Renal pelvis (tissue), 12 donors: ENCODE results near the gene FAM228A. TPM values are rescaled to one million over a fixed set of nuclear protein-coding genes. Genes with fewer than 3 reads are reported as not detected.
"Not testable (repeated sequence)": the region's sequence is repeated elsewhere in the genome, so short reads cannot be mapped to it uniquely, and the experiment has no call there.

Experiments
- DNase-seq: peaks from one replicate; pipeline ENCODE4 v3.0.0-alpha.2; 2013
- long read RNA-seq, 16 experiments: transcript quantifications; one replicate each; lab custom pipeline, GENCODE V29; 2026
- polyA plus RNA-seq, 3 donors: library from polyadenylated mRNA; unstranded; fragments of 120-200 nt; gene quantifications; one replicate each; pipeline ENCODE4 v1.2.1, GENCODE V29; 2013; ENCODE audit not compliant: insufficient read length in 3 of 3

Gene FAM228A
- 1 to 10 TPM in 1 of 3 donors, under 1 TPM in 2; 0.84 to 1.3 (median 0.92) TPM for polyA plus RNA-seq
- long read RNA-seq, donor 1: 0 reads
- long read RNA-seq, donor 2: 0 reads
- long read RNA-seq, donor 3: 0 reads
- long read RNA-seq, donor 4: 0 reads
- long read RNA-seq, donor 5: 0 reads
- long read RNA-seq, donor 6: 0 reads
- long read RNA-seq, donor 7: 0 reads
- long read RNA-seq, donor 8: 0 reads
- long read RNA-seq, donor 9: 0 reads
- long read RNA-seq, donor 10: 0 reads
- long read RNA-seq, donor 11: 0 reads
- long read RNA-seq, donor 12: 0 reads
- long read RNA-seq, donor 13: 0 reads
- long read RNA-seq, donor 14: 0 reads
- long read RNA-seq, donor 15: 0 reads
- long read RNA-seq, donor 16: 0 reads

GRCh38 chr2:24174851-24175277 is at the start of gene FAM228A:
TSS of gene FAM228A (plus strand) at chr2:24175053. CDS start at chr2:24175481, 428 bp downstream.
- DNase-seq: no peak

- DNase-seq: no peak
Measured at GRCh38 chr2:24125956-24126355, 48.9 kb upstream of the FAM228A start.

DNA sequence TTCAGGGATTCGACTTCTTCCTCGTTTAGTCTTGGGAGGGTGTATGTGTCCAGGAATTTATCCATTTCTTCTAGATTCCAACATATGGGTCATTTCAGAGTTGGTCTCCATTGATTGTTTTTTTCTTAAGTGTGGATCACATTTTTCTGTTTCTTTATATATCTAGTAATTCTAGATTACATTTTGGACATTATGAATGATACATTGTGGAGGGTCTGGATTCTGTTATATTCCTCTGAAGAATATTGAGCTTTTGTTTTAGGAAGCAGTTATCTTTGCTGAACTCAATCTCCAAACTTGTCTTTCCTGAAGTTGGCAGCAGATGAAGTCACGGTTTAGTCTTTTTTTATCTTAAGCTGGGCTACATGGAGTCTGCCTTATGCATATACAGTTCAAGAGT is 42.3 kb upstream of the FAM228A start:
- DNase-seq: no peak

- not testable (repeated sequence) for DNase-seq
Measured at GRCh38 chr2:24140305-24140704, 34.5 kb upstream of the FAM228A start.

GRCh38 chr2:24147364-24147763 is 27.5 kb upstream of the FAM228A start:
- no peak for DNase-seq

GRCh38 chr2:24152413-24153197 is 22.2 kb upstream of the FAM228A start:
- DNase-seq: no peak

DNA sequence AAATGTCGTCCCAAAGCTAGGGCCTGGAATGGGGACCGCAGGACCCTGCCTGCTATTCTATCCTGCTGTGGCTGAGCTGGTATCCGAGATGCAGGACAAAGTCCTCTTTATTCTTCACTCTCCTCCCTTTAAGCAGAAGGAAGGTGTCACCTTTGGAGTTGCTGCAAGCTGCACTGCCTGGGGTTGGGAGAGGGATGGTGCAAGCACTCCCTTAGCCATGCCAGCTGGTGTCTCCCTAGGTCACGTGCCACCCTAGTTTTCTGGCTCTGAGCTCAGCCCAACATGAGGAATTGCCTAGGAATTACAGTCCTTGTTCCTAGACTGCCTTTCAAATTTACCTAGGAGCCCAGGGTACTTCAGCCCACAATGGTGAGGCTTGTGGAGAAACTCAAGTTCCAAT is 21.4 kb upstream of the FAM228A start:
- no peak for DNase-seq

DNA sequence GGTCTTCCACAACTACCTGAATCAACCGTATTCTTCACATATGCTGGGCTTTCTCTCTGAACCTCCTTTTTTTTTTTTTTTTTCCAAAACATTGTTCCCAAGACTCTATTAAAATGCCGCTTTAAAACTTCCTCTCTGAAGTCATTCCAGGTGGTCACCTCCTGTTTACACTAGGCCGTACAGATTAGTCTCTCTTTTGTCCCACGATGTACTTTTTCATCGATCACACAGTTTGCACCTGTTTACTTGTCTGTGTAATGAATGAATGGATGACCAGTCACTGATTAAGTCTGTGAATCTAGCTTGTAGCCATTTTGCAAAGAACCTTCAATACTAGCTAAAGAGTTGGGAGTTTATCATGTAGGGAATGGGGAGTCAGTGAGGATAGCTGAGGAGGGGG is 16.7 kb upstream of the FAM228A start:
- no peak for DNase-seq

DNA sequence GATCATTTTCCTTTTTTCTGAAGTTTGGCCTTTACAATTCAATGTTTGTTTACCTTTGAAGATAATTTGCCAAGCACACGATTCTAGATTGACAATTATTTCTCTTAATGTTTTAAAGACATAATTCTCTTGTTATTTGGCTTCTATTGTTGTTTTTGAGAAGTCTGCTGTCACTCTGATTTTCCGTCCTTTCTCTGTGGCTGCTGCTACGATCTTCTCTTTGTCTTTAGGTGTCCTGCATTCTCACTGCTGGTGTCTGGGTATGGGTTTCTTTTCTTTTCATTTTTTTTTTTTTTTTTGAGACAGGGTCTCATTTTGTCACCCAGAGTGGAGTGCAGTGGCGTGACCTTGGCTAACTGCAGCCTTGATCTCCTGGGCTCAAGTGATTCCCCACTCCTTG is 15.1 kb upstream of the FAM228A start:
- no peak for DNase-seq

DNA sequence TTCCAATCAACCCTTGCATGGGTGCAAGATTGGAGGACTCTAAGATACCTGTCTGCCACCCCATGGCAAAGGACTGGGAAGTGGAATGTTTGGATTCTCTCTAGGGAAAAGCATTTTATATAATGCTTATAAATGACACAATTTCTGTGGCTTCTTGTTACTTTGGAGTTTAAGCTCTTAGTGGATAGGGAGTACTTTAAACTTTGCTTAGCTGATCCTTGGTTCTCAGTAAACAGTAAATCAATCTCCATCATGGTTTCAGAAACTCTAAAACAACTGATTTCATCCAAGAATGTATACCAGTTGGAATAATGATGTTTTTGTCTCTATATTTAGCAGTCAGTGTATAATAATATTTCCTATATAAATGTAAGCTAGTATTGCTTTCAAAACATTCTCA is 14.1 kb upstream of the FAM228A start:
- DNase-seq: no peak

- no peak for DNase-seq
Measured at GRCh38 chr2:24162494-24162893, 12.4 kb upstream of the FAM228A start.

DNA sequence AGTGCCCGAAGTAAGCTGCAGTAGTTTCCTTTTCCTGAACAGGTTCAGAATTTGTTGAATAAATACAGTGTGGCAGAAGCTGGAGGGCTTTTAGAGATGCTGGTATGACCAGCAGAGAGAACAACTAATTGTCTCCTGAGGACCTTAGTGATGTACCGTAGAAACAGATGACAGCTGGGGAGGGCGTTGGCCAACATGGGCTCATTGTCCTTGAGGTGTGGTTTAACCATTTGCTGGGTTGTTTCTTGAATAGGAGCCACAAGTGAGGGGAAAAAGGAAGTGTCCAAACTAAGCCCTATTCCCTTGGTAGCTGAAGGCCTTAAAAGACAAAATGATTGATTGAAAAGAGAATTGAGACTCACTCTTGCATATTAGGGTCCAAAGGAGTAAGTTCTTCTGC is 11.7 kb upstream of the FAM228A start:
- DNase-seq: no peak

DNA sequence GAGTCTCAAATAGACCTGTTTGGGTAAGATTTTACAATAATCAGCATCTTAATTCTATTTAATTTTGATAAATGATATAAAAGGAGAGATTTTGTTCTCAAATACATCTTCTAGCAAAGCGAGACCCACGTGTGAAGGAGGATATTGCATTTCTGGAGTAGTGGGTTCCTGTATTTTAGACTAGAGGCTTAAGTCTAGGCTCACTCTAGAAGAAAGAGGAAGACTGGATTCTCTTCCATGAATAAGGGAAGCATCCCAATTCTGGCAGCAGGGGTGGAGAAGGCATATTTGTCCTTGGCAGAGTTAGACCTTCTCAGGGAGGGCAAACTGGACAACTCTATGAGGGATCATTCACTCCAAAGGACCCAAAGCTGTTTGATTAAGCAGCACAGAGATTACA is 11.3 kb upstream of the FAM228A start:
- no peak for DNase-seq

DNA sequence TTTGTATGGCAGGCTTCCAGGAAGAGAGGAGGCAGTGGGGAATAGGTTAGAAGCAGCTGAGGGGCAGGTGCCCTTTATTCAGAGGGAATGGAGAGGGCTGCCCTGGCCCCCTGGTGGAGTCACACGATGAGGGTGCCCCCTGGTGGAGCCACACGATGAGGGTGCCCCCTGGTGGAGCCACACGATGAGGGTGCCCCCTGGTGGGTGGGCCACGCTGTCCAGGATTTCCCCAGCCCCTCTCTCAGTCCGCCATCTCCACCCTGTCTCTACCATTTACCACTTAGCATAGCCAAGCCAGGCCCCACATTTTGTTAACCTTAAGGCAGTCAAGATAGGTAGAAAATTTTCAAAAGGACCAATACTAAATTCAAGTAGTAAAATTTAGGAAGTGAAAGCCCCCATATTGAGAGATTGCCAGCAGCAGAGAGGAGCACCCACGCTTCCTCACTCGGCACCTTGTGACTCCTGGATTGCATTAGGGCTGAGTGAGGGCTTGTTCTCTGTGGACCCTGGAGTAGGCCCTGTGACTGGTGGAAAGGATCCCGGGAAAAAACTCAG is 10.4 kb upstream of the FAM228A start:
- DNase-seq: no peak

DNA sequence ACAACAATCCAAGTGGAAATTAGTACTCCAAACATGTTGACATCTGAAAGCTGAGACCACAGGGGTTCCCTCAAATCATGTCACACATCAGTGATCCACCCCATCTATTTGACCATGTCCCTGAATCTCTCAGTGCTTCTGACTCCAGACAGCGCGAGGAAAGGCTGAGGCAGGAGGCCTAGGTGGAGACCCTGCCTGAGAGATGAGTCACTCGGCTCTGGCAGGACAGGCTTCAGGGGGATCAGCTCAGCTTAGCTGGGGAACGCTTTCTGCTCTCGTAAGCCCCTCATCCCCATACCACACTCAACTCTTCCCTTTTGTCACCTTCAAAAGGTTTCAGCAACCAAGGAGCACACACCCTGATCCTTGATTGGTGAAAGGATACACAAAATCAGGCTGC is 5.8 kb upstream of the FAM228A start:
- DNase-seq: no peak

- DNase-seq: no peak
Measured at GRCh38 chr2:24175631-24176187, 856 bp downstream of the FAM228A start.

- DNase-seq: no peak
Measured at GRCh38 chr2:24176326-24176725, 1.5 kb downstream of the FAM228A start.

- DNase-seq: no peak
Measured at GRCh38 chr2:24179683-24180082, 4.8 kb downstream of the FAM228A start.

GRCh38 chr2:24181849-24182248 is 7.0 kb downstream of the FAM228A start:
- peak; percentile 57 for DNase-seq

DNA sequence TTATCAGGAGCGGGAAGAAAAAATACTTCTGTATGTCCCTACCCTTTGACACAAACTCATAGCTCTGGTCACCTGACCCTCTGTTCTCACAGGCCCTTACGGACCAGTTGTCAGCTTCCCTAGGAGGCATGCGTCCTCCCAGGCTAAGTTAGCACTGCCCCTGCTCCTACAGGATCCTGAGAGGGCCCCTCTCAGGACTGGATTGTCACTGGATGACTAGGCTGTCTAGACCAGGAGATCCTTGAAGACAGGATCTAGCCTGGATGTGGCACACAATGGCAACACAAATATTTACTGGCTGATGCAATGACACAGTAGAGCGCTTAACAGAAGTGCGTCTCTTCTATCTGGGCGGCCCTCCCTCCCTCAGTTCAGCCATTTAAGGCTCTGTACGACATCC is 7.7 kb downstream of the FAM228A start:
- no peak for DNase-seq

DNA sequence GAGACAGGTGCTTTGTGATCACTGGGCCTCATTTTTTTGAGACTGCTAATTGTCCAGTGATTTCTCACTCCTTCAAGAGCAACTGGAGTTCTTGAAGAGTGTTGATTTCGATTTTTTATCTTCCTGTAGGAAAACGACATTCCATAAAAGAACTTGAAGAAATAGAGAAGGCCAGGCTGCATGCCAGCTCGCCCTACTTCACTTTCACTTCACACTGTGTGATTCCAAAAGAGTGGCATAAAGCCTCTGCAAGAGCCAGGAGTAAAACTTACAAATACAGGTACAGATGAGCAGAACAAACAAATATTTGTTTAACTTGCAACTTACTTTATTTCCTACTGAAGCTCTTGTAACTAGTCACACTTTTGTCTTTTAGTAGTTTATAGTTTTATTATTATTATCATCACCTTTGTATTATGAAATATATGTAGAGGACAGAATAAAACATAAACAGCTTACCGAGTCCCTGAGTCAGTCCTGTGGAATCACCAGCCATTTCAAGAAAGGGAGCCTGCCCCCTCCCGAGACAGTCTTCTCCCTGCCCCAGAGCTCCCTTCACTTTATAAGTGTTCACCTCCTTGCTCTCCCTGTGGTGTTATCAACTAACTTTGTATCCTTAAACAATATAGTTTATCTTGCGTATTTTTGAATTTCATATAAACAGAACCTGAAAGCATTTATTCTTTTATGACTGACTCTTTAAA is 8.7 kb downstream of the FAM228A start:
- DNase-seq: no peak

DNA sequence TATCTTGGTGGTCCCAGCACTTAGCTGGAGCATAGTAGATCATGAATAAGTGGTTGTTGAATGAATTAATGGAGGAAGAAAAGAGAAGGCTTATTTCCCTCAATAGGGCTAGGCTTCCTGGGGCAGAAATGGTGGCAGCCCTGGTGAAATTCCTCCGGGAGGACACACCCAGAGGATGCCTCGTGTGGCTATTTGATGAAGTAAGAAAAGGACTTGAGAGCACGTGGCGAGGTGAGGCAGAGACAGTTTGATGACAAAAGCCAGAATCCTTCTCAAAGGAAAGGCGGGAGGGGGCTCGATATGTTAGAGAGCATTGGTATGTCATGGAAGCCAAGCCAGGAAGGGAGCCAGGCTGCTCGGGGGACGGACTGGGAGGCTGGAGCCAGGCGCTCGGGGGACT is 14.7 kb downstream of the FAM228A start:
- DNase-seq: no peak
